Fibroblast of villous mesenchyme (primary cell): ENCODE data around the gene IMP3. TPM values are rescaled to one million over a fixed set of nuclear protein-coding genes. Genes with fewer than 3 reads are reported as not detected.

Experiments used
- DNase-seq: peaks from one replicate; pipeline ENCODE4 v3.0.0-alpha.2; 2010; ENCODE audit warnings: low read depth
- H3K4me3 ChIP-seq: 2 replicates; pipeline ENCODE4 v1.5.1; 2011; ENCODE audit warnings: low read depth, mild to moderate bottlenecking, low read length
- CTCF ChIP-seq: IDR thresholded peaks from 2 replicates; pipeline ENCODE4 v1.5.1; 2012; ENCODE audit warnings: low read depth, mild to moderate bottlenecking, low read length; ENCODE audit not compliant: insufficient read depth
- total RNA-seq: library from RNA; depleted of rRNA; stranded (reverse); fragments of >200 nt; gene quantifications from 2 replicates; pipeline ENCODE4 v1.2.3, GENCODE V29; 2012

The IMP3 gene
- total RNA-seq, 1 donor = 42.3 TPM

- TF ChIP-seq CTCF = no peak
- DNase-seq = no peak
- no peak overlapping the region for H3K4me3 ChIP-seq
Measured at GRCh38 chr15:75676688-75677464, 36.9 kb upstream of the IMP3 start.

GRCh38 chr15:75675579-75676404 is 35.8 kb upstream of the IMP3 start:
- no peak overlapping the region for H3K4me3 ChIP-seq
- no peak for TF ChIP-seq CTCF
- DNase-seq = no peak

GRCh38 chr15:75674366-75674765 is 34.3 kb upstream of the IMP3 start:
- no peak for DNase-seq
- TF ChIP-seq CTCF = no peak
- no peak overlapping the region for H3K4me3 ChIP-seq

GRCh38 chr15:75673426-75674235 is 33.6 kb upstream of the IMP3 start:
- H3K4me3 ChIP-seq = peak overlapping the region; percentile 7
- peak; percentile 79 for DNase-seq
- TF ChIP-seq CTCF = no peak

GRCh38 chr15:75672646-75673425 is 32.8 kb upstream of the IMP3 start:
- no peak for TF ChIP-seq CTCF
- H3K4me3 ChIP-seq = peak overlapping the region; percentile 15
- DNase-seq = peak; percentile 90
